ENCODE data around the gene BICDL1. TPM values are rescaled to one million over a fixed set of nuclear protein-coding genes. Genes with fewer than 3 reads are reported as not detected.

Gene BICDL1
- total and polyA plus RNA-seq, 2 donors (not counting 1 experiment from before 2014, with no cell fraction given) = not detected

- TF ChIP-seq EZH2 (IDR thresholded peaks at IDR 0.05; ENCODE audit: low read length, missing control alignments) = no peak
- no peak for TF ChIP-seq CTCF (conservative IDR thresholded peaks at IDR 0.05 in 1 of 2, IDR thresholded peaks at IDR 0.05 in 1 of 2; ENCODE audit: low read depth in 1 of 2, low read length in 2 of 2)
- peak within 1 kb of the TSS; percentile 82 for H3K27ac ChIP-seq (ENCODE audit: insufficient read depth, low read length)
These were observed 127.4 kb downstream of the BICDL1 start, which contains the start of gene RAB35 for GRCh38 chr12:120116441-120116791. Gene RAB35 (minus strand): TSS chr12:120116753. CDS start chr12:120116650, 103 bp downstream.

DNA sequence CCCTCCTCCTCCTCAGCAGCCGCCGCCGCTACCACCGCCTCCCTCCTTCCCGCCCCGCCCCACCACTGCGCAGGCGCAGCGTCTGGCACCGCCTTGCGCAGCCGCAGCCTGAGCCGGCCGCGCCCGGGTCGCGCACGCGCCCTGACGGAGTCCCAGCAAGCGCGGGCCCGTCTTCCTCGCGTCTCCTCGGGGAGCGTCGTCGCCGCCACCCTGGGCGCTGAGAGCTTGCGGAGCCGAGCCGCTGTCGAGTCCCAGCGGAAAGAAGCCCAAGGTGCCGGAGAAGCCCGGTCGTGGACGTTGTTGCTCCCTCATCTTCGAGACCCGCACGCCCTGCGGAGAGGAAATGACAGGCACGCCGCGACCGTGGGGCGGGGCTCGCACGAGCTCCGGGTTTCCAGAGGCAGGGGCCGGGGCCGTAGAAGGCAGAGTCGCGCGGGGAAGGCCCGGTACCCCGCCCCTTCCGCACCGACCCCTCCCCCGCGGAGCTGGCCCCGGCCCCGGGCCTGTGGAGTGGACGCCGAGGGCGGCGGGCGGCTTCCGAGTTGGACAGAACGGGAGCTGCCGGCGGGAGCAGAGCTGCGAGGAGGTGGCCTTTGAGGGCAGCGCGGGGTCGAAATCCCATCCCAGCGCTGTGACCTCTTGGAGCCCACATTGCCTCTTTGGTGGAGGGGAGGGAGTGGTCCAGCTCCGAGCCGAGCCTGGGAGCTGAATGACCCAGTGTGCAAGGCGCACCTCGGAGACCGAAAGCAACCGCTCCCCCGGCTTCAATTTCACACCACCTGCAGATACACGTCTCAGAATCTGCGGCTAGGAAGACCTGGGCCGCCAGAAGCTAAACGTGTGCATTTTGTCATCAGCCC, 128.0 kb downstream of the BICDL1 start:
- Histone ChIP-seq H3K27ac (ENCODE audit: insufficient read depth, low read length) (peak overlapping the region; percentile 82), H3K27me3 (ENCODE audit: control insufficient read depth, insufficient read depth, low read length) (no peaks in the 10 kb centered on the region), H3K9me3 (ENCODE audit: control insufficient read depth, insufficient read depth, low read depth, low read length) (no peaks in the 10 kb centered on the region), H3K9ac (ENCODE audit: insufficient read depth, low read length) (peak overlapping the region; percentile 83), H3K4me1 (ENCODE audit: control insufficient read depth, extremely low read depth, insufficient read depth, low read length) (peaks cover 5% of the 10 kb centered on the region), H3K79me2 (ENCODE audit: control insufficient read depth, insufficient read depth, low read length) (peaks cover 53% of the 10 kb centered on the region), H3K36me3 (ENCODE audit: control insufficient read depth, insufficient read depth, low read length) (peaks cover 2% of the 10 kb centered on the region), H2AFZ (ENCODE audit: low read length) (peak overlapping the region; percentile 90), H4K20me1 (ENCODE audit: control insufficient read depth, extremely low read depth, insufficient read depth, low read length) (no peaks in the 10 kb centered on the region), H3K4me3 (replicated peaks in 1 of 4; ENCODE audit: control extremely low read depth in 1 of 4, insufficient read depth in 1 of 4, low read depth in 3 of 4, low read length in 4 of 4) (peak overlapping the region; percentile 51 to 94 (median 83)), H3K4me2 (ENCODE audit: extremely low read depth, insufficient read depth, low read length) (peak overlapping the region; percentile 71)
- TF ChIP-seq EZH2 (IDR thresholded peaks at IDR 0.05; ENCODE audit: low read length, missing control alignments) = no peak
- no peak for TF ChIP-seq CTCF (conservative IDR thresholded peaks at IDR 0.05 in 1 of 2, IDR thresholded peaks at IDR 0.05 in 1 of 2; ENCODE audit: low read depth in 1 of 2, low read length in 2 of 2)
- DNase-seq (ENCODE audit: low read depth in 2 of 2) = peak; percentile 86 to 91

More at GRCh38 chr12:120116441-120116791, 127.4 kb downstream of the BICDL1 start, which contains the start of gene RAB35:
- H3K36me3 ChIP-seq (ENCODE audit: control insufficient read depth, insufficient read depth, low read length) = peaks cover 2% of the 10 kb centered on the region
- H3K27me3 ChIP-seq (ENCODE audit: control insufficient read depth, insufficient read depth, low read length) = no peaks in the 10 kb centered on the region
- peak within 1 kb of the TSS; percentile 74 to 98 (median 95) for H3K4me3 ChIP-seq (replicated peaks in 1 of 4; ENCODE audit: control extremely low read depth in 1 of 4, insufficient read depth in 1 of 4, low read depth in 3 of 4, low read length in 4 of 4)
- H3K79me2 ChIP-seq (ENCODE audit: control insufficient read depth, insufficient read depth, low read length) = peaks cover 59% of the 10 kb centered on the region
- no peaks in the 10 kb centered on the region for H3K9me3 ChIP-seq (ENCODE audit: control insufficient read depth, insufficient read depth, low read depth, low read length)
- H3K4me2 ChIP-seq (ENCODE audit: extremely low read depth, insufficient read depth, low read length) = peak within 1 kb of the TSS; percentile 71
- no peak for DNase-seq (ENCODE audit: low read depth in 2 of 2)
- peak within 1 kb of the TSS; percentile 83 for H3K9ac ChIP-seq (ENCODE audit: insufficient read depth, low read length)
- peaks cover 5% of the 10 kb centered on the region for H3K4me1 ChIP-seq (ENCODE audit: control insufficient read depth, extremely low read depth, insufficient read depth, low read length)
- H4K20me1 ChIP-seq (ENCODE audit: control insufficient read depth, extremely low read depth, insufficient read depth, low read length) = no peaks in the 10 kb centered on the region
- peak within 1 kb of the TSS; percentile 90 for H2AFZ ChIP-seq (ENCODE audit: low read length)

GRCh38 chr12:120117961-120118320, 128.9 kb downstream of the BICDL1 start:
- Histone ChIP-seq H3K27me3 (ENCODE audit: control insufficient read depth, insufficient read depth, low read length) (no peaks in the 10 kb centered on the region), H3K9me3 (ENCODE audit: control insufficient read depth, insufficient read depth, low read depth, low read length) (no peaks in the 10 kb centered on the region), H3K4me2 (ENCODE audit: extremely low read depth, insufficient read depth, low read length) (peak overlapping the region; percentile 71), H2AFZ (ENCODE audit: low read length) (no peak overlapping the region), H4K20me1 (ENCODE audit: control insufficient read depth, extremely low read depth, insufficient read depth, low read length) (no peaks in the 10 kb centered on the region), H3K9ac (ENCODE audit: insufficient read depth, low read length) (no peak overlapping the region), H3K4me3 (replicated peaks in 1 of 4; ENCODE audit: control extremely low read depth in 1 of 4, insufficient read depth in 1 of 4, low read depth in 3 of 4, low read length in 4 of 4) (peak overlapping the region; percentile 51 to 94 (median 83)), H3K79me2 (ENCODE audit: control insufficient read depth, insufficient read depth, low read length) (peaks cover 44% of the 10 kb centered on the region), H3K27ac (ENCODE audit: insufficient read depth, low read length) (no peak overlapping the region), H3K4me1 (ENCODE audit: control insufficient read depth, extremely low read depth, insufficient read depth, low read length) (peaks cover 5% of the 10 kb centered on the region), H3K36me3 (ENCODE audit: control insufficient read depth, insufficient read depth, low read length) (peaks cover 2% of the 10 kb centered on the region)
- TF ChIP-seq EZH2 (IDR thresholded peaks at IDR 0.05; ENCODE audit: low read length, missing control alignments) (no peak), CTCF (conservative IDR thresholded peaks at IDR 0.05 in 1 of 2, IDR thresholded peaks at IDR 0.05 in 1 of 2; ENCODE audit: low read depth in 1 of 2, low read length in 2 of 2) (no peak)
- DNase-seq (ENCODE audit: low read depth in 2 of 2) = no peak
